ENCODE data around the gene HSD17B11.
A peak's percentile ranks its signal among the peaks of the same experiment; 100 is the strongest.
"Not testable (repeated sequence)": the region's sequence is repeated elsewhere in the genome, so short reads cannot be mapped to it uniquely, and the experiment has no call there.

The HSD17B11 gene

DNA sequence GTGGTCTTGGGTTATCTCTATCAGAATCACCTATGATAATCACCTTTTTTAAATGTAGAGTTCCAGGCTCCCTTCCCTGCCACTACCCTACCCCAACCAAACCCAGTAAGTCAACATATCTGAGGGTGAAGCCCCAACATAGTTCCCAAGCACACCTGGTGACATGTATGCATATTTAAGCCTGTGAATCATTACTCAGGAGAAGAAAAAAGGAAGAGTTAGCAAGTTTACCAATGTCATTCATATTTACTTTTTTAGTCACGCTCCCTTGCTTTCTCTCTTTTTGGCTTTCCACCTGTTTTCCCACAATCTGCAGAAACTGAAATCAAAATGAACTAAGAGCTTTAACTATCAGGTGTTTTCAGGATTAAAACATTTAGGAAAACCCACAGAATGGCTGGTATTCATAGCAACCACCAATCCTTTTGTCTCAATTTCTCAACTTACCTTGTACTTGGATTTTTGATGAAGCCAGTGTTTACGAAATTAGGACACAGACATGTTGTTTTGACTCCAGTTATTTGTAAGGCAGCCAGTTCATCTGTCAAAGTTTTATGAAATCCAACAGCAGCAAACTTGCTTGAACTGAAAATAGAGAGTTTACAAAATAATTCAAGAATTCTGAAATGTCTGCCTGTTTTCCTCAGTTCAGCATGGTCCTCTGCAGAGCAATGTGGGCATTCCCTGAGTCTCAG lies 34.0 kb downstream of the HSD17B11 start:
- DNase-seq = no peak

DNA sequence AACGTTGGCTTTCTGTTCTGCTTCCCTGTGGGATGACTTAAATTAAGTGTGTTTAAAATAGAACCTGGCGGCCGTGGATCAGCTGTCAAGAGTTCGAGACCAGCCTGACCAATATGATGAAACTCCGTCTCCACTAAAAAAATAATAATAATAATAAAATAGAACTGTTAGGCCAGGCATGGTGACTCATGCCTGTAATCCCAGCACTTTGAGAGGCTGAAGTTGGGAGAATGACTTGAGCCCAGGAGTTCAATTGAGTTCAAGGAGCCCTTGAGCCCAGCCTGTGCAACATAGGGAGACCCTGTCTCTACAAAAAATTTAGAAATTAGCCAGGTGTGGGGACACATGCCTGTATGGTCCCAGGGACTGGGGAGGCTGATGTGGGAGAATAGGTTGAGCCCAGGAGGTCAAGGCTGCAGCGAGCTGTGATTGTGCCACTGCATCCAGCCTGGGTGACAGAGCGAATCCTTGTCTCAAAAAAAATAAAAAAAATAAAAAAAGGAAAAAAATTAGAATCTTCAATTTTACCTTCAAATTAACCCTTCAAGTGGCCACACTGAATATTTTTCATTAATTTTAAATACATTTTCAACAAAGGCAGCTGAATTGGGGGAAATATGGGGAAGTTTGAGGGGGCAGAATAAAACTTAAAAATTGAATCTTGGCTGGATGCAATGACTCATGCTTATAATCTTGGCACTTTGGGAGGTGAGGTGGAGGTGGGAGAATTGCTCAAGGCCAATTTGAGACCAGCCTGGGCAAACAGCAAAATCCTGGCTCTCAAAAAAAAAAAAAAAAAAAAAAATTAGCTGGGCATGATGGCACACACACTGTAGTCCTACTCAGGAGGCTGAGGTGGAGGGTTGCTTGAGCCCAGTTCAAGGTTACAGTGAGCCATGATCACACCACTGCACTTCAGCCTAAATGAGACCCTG lies 36.6 kb downstream of the HSD17B11 start:
- DNase-seq = no peak

DNA sequence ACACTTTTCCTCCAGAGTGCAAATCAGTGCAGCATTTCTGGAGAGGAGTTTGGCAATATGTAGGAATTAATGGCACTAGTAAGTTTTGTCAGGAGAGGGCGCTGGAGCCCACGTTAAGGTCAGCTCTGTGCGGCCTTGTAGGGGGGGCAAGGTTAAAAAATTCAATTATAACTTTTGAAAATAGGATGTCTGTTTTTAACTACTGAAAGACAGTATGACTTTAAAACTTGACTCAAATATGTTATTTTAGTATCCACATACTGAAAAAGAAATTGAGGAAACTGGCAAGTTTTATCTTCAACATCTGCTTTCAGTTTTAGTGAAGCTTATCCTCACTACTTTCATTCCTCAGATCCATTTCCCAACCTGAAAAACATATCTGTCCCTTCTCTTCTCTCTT lies 37.4 kb downstream of the HSD17B11 start:
- DNase-seq = peak; percentile 21

DNA sequence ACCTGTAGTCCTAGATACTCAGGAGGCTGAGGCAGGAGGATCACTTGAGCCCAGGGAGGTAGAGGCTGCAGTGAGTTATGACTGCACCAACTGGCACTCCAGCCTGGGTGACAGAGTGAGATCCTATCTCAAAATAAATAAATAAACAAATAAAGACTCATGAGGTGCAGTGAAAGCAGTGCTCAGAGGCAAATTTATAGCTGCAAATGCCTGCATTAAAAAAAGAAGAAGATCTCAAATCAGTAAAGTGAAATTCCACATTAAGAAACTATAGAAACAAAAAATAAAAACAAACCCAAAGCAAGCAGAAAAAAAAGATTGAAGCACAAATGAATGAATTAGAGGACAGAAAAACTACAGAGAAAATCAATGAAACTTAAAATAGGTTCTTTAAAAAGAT lies 45.8 kb downstream of the HSD17B11 start:
- DNase-seq = no peak

DNA sequence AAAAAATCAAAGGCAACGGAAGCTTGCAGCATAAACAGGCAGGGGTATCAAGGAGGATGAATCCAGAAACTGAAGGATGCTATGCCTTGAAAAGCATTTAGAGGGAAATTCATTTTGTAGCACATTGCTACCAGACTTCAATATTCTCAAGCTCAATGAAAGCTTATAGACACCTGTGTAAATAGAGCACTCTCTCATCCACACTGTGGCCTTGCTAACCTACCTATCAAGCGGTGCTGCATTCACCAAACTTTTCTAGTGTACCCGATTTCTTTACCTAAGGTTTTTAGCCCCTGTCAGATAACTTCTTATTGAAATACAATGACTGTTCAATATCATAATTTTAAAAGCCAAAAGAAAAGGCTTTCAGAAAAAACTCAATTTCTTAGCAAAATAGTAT lies 48.1 kb downstream of the HSD17B11 start:
- no peak for DNase-seq

DNA sequence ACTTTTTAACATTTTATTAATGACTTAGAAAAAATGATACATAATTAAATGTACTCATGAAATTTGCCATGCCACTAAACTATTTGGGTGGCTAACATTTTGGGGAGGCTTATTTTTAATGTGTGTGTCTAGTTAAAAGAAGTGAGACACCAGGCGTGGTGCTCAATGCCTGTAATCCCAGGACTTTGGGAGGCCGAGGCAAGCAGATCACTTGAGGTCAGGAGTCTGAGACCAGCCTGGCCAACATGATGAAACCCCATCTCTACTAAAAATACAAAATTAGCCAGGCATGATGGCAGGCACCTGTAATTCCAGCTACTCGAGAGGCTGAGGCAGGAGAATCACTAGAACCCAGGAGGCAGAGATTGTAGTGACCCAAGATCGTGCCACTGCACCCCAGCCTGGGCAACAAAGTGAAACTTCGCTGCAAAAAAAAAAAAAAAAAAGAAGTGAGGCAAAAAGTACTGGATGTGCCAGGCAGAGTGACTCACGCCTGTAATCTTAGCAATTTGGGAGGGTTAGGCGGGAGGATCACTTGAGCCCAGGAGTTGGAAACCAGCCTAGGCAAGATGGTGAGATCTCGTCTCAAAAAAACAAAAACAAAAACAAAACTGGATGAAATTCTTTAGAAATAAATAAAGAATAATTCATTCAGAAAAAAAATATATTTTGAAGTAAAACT lies 48.9 kb downstream of the HSD17B11 start:
- not testable (repeated sequence) for DNase-seq

DNA sequence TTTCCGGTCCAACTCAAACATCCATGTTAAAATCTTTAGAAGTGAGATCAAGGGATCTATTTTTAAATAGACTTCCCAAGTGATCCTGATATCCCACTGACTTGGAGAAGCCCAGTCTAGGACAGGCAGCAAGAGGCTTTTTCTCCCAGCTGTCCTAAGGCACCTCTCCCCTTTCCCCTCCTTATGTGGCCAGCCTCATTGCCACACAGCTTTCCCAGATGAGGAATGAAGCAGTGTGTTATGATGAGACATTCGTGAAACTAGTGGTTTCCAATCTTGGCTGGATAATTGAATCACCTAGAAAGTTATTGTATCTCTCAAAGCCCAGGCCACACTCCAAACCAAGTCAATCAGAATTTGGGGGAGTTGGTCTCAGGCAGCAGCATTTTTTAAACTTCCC lies 51.5 kb downstream of the HSD17B11 start:
- DNase-seq = no peak

DNA sequence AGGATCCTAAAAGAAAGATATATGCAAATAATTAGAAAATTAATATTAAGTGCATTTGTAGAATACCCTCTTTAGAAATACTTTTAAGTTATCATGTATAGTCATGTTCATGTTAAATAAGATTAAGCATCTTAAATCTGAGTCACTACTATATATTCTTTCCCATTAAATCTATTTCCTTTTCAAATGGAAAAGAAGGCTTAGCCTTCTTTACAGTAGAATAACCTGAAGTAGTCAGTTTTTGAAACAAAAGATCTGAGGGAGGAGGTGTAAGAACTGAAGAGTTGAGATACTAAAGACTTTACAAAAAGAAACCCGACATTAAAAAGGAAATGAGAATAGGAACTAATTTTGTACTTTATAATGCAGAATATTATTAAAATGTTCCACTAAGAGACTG lies 53.6 kb downstream of the HSD17B11 start:
- no peak for DNase-seq

DNA sequence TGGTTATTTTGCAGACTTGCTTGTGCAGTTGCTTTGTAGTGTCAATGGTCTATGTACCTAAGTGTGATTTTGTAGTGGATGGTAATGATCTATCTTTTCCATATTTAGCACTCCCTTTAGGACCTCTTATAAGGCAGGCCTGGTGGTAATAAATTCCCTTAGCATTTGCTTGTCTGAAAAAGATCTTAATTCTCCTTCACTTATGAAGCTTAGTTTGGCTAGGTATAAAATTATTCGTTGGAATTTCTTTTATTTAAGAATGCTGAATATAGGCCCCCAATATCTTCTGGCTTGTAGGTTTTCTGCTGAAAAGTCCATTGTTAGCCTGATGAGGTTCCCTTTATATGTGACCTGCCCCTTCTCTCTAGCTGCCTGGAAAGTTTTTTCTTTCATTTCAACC lies 57.7 kb downstream of the HSD17B11 start:
- DNase-seq = no peak

DNA sequence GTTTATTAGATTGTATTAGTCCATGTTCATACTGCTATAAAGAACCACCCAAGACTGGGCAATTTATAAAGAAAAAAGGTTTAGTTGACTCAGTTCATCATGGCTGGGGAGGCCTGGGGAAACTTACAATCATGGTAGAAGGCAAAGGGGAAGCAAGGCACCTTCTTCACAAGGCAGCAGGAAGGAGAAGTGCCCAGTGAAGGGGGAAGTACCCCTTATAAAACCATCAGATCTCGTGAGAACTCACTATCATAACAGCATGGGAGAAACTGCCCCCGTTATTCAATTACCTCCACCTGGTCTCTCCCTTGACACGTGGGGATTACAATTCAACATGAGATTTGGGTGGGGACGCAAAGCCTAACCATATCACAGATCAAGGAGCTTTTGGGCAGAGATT lies 60.2 kb downstream of the HSD17B11 start:
- no peak for DNase-seq

DNA sequence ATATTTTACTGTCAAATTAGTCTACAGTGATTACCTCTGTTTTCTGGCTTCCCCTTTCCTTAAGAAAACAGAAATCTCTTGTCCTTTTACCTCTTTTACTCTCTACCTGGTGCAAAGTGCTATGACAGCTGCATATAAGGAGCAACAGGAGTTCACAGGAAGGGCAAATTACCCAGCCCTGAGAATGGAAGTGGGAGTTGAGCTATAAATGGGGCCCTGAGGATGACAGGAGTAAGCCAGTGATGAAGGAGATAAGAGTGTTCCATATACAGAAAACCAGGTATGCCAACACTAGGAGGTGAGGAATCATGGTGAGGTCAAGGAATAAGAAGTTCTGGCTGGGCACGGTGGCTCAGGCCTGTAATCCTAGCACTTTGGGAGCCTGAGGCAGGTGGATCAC lies 63.9 kb downstream of the HSD17B11 start:
- no peak for DNase-seq

DNA sequence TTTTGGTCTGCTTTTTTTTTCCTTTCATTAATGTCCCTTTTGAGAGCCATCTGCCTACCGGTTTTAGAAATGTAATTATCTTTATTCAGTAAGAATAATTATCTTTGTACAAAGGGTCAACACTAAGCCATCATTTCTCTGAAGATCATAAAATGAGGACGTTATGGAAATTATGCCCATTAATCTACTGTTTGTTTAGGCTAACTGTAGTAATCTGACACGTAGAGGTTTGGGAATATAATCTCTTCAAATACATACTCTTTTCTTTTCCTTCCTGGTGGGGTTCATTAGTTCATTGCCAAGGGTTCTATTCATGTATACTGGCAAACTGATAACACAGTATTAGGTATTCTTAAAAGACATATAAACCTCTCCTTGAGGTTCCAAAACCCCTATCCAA lies 64.5 kb downstream of the HSD17B11 start:
- DNase-seq = no peak

DNA sequence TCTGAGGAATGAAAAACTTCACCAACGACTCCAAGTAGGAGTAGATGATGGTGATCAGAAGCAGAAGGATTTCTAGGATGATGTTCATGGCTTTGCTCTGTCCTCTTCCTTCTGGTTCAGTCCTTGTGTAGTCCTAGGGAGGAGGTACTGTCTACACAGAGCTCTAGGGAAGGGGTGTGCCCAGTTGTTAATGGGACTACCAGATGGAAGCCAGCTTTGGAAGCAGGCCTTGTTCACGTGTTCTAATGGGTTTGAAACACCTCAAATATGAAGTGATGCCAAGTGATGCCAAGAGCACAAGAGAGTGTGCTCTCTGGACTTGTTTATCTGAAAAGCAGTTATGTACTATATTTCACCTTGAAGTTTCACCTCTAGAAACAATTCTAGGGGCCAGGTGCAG lies 68.2 kb downstream of the HSD17B11 start, which contains the start of gene HSD17B13:
TSS of gene HSD17B13 (minus strand) at position 129 of the 400 bp plus-strand sequence. CDS start at position 88, 41 bp downstream.
- no peak for DNase-seq

DNA sequence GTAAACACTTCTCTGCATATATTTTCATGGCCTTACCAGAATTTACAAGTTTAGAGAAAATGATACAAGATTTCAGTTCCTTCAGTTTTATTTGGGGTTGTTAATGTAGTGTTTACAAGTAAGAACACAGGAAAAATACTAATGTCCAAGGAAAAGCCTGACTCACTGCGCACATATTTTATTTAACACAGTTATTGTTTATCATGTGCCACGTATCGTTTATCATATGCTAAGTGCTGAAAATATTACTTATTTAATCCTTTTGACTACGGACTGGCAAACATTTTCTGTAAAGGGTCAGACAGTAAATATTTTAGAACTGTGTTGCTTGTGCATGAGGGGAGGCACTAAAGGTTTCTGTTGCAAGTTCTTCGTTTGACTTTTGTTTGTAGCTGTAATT lies 69.1 kb downstream of the HSD17B11 start:
- DNase-seq = no peak

DNA sequence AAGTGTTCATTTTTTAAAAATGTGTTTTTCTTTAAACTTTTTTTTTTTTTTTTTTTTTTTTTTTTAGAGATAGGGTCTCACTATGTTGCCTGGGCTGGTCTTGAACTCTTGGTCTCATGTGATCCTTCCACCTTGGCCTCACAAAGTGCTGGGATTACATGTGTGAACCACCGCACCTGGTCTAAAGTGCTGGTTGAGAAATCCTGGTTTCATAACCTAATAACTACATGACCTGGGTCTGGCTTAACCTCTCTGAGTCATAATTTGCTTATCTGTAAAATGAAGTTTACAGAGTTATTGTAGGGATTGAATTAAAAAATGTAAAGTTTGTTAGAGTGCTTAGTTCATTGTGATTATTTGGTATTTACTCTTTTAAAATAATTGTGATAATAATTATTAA lies 73.5 kb downstream of the HSD17B11 start:
- no peak for DNase-seq

DNA sequence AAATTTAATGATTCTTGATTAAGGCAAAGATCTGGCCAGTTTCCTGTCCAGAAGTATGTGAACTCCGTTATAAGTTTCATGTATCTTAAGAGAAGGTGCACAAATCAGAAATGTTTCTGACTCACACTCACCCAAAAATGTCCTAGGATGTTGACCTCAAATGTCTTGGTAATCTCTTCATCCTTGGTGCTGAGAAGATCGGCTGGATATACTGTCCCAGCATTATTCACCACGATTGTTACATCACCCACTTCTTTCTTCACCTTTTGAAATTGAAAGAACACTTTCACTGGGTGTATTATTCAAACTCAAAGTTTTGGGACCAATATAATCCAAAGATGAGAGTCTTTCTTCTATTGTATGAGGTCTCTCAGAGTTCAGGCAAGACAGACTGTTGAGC lies 74.0 kb downstream of the HSD17B11 start:
- DNase-seq = no peak

DNA sequence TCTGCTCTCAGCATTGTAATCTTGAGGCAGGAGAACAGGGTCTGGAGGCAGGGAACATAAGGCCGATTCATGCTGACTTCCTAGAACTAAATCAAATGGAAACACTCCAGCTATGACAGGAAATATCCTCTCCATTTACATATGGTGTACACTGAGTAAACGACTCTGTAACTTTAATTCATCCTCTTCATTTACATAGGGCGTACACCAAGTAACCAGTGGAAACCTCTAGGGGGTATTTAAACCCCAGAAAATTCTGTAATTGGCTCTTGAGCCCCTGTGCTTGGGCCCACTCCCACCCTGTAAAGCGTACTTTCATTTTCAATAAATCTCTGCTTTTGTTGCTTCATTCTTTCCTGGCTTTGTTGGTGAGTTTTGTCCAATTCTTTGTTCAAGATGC lies 76.0 kb downstream of the HSD17B11 start:
- DNase-seq = not testable (repeated sequence)

DNA sequence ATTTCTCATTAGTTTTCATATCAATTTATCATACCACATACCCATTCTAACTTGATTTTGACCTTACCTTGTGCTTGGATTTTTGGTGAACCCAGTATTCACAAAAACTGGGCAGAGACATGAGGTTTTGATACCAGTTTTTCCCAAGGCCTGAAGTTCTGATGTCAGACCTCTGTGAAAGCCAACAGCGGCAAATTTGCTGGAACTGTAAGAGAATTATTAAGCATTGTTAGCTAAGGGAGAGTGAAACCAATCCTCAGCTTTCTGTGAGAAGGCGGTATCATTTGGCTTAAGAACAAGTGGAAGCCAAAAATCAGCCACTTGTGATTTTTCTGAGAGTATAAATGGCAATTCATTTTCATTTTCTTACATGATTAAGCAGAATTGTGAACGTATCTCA lies 77.2 kb downstream of the HSD17B11 start:
- no peak for DNase-seq

DNA sequence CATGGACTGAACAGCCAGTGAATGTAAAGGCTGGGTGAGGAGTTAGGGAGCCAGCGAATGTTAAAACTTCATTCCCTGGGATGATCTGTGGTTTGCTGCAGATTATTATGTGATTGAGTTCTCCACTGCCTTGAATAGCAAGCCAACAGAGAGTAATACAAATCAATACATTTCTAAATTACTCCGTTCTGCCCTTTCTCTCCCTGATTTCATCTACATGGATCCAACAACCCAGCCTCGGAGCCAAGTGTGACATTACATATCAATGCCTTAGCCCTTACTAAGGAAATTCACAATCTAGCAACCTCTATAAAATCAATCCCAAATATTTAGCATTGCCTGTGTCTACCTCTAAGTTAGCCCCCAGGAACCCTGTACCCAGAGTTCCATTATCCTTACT lies 79.3 kb downstream of the HSD17B11 start:
- DNase-seq = no peak

DNA sequence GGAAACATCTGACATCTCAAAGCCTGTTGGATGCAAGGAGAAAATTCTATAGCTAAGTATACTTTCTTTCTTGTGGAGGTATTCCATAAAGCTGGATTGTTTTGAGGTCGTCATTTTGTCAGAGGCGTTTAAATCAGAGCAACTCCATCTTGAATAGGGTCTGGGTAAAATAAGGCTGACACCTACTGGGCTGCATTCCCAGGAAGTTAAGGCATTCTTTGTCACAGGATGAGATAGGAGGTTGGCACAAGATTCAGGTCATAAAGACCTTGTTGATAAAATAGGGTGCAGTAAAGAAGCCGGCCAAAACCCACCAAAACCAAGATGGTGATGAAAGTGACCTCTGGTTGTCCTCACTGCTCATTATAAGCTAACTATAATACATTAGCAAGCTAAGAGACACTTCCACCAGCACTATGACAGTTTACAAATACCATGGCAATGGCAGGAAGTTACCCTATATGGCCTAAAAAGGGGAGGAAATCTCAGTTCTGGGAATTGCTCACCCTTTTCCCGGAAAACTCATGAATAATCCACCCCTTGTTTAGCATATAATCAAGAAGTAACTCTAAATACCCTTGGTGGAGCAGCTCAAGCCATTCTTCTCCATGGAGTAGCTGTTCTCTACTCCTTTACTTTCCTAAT lies 80.2 kb downstream of the HSD17B11 start:
- no peak for DNase-seq

DNA sequence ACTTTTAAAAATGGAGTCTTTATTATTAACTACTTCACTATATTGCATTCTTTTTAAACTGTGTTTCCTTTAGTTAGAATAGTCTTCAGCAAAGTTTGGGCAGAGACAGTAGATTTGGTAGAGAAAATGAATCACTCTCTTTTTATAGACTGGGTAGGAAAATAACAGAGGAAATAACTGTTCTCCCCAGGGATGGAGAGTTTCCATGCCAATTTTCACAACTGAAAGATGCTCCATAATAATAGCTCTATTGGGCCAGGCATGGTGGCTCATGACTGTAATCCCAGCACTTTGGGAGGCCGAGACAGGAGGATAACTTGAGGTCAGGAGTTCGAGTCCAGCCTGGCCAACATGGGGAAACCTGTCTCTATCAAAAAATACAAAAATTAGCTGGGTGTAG lies 81.4 kb downstream of the HSD17B11 start:
- no peak for DNase-seq

DNA sequence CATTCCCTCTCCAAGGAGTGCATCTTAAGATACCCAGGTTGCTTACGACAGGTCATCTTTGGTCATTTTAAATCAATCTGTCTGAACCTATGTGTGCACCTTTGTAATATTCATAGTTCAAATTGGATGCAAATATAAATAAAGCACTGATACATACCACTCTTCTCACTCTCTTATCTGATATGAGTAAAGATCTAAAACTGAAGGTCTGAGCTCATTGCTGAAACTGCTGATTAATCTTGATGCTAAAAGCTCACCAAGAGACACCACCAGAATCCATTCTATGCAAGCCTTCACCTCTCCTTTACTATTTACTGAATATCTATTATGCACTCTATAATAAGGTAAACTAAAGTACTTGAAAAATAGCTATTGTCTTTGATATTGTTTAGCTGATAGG lies 84.9 kb downstream of the HSD17B11 start:
- DNase-seq = no peak

DNA sequence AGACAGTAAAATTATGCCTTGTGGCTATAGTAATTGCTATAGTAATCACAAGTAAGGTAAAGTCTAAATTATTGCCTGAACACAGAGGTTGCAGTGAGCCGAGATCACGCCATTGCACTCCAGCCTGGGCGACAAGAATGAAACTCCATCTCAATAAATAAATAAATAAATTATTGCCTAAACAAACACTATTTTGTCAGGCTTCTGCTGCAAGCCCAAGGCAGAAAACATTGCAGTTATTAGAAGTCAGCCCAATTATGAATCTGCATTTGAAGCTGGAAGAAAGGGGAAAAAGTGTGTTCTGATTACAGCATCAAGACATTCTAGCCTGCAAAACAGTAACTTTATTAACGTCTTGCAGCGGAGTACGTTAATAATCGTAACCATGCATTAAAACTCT lies 85.4 kb downstream of the HSD17B11 start:
- no peak for DNase-seq
